Activated naive CD8-positive, alpha-beta T cell treated with anti-CD3 and anti-CD28 coated beads for 36 hours (primary cell): ENCODE results near the gene APOLD1. TPM values are rescaled to one million over a fixed set of nuclear protein-coding genes. Genes with fewer than 3 reads are reported as not detected.
A peak's percentile ranks its signal among the peaks of the same experiment; 100 is the strongest.
"Not testable (repeated sequence)": the region's sequence is repeated elsewhere in the genome, so short reads cannot be mapped to it uniquely, and the experiment has no call there.

Source experiments
- DNase-seq: peaks from one replicate; pipeline ENCODE4 v3.0.0; 2021
- H3K27ac Mint-ChIP-seq: one replicate; pipeline ENCODE4 v1.8.0; 2022; ENCODE audit warnings: mild to moderate bottlenecking, moderate library complexity, mixed read lengths
- H3K27me3 Mint-ChIP-seq: one replicate; pipeline ENCODE4 v1.8.0; 2022; ENCODE audit warnings: mild to moderate bottlenecking, mixed read lengths
- H3K36me3 Mint-ChIP-seq: one replicate; pipeline ENCODE4 v1.8.0; 2021; ENCODE audit warnings: mild to moderate bottlenecking, mixed read lengths
- H3K4me1 Mint-ChIP-seq: one replicate; pipeline ENCODE4 v1.8.0; 2021; ENCODE audit warnings: mixed read lengths
- H3K4me3 Mint-ChIP-seq: one replicate; pipeline ENCODE4 v1.8.0; 2022; ENCODE audit warnings: mild to moderate bottlenecking, moderate library complexity, mixed read lengths
- H3K9me3 Mint-ChIP-seq: one replicate; pipeline ENCODE4 v1.8.0; 2022; ENCODE audit warnings: mixed read lengths
- total RNA-seq, 2 experiments: library from RNA; stranded (reverse); gene quantifications; one replicate each; pipeline ENCODE4 v1.2.3, GENCODE V29; 2021

Gene APOLD1
- total RNA-seq, 2 experiments from 2014 or later, result 2.3 to 3.1 TPM

DNA sequence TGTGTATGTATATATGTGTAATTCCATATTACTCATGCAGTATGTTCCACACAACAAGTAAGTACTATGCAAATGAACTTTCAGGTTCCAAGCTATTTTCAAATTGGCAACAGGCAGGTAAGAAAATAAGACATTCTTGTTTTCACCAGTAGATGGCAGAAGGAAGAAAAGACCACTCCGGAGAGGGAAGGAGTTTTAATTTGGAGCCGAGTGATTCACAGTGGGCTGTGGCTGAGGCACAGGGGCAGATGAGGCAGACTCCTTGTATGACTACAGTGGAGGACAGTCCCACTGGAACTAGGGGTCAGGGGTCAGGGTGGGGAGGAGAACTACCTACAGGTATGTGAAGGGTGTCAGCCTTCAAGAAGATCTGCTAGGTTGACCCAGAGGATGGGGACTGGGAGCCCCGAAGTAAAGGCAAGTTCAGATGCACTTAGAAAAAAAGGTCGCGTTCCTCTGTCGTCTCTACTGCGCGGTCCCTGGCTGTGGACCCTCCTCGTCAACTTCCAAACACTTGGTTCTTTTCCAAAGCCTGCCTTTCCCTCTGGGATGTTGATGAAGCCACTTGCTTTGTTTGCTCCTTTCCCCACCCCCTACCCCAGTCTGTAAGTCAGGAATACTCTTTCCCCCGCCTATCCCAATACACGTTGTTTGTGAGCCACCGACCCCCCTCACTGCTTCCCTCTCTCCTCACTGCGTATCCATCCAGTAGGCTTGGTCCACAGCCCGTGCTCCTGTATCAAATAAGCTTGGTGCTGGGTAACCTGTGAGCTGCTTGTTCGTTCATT lies 51.8 kb downstream of the APOLD1 start:
- DNase-seq, result peak; percentile 33
- H3K36me3 Mint-ChIP-seq, result peaks cover 26% of the 10 kb centered on the region
- peaks cover 14% of the 10 kb centered on the region for H3K4me1 Mint-ChIP-seq
- H3K4me3 Mint-ChIP-seq, result no peak overlapping the region
- no peak overlapping the region for H3K27ac Mint-ChIP-seq
- H3K9me3 Mint-ChIP-seq, result no peaks in the 10 kb centered on the region
- H3K27me3 Mint-ChIP-seq, result no peaks in the 10 kb centered on the region

GRCh38 chr12:12837813-12838153 lies 52.3 kb downstream of the APOLD1 start:
- no peaks in the 10 kb centered on the region for H3K27me3 Mint-ChIP-seq
- peaks cover 14% of the 10 kb centered on the region for H3K4me1 Mint-ChIP-seq
- peaks cover 20% of the 10 kb centered on the region for H3K36me3 Mint-ChIP-seq
- no peak for DNase-seq
- no peak overlapping the region for H3K4me3 Mint-ChIP-seq
- no peak overlapping the region for H3K27ac Mint-ChIP-seq
- H3K9me3 Mint-ChIP-seq, result no peaks in the 10 kb centered on the region

DNA sequence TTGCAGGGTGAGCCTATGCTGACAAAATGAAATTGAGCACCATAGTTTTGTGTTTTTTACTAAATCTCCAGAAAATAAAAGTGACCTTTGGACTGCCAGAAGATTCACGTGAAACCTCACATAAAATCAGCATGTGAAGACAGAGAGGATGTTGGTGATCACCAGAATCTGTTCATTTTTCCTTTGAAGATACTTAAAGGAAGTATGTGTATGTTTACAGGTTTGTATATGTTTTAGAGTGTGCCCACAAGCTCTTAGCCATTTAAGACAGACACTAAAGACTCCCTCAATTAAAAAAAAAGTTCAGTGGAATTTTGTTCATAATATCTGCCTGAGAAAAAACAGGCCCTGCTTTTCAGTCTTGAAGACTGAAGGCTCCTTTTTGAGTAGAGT lies 53.5 kb downstream of the APOLD1 start:
- no peak for DNase-seq
- Mint-ChIP-seq H3K9me3 (no peaks in the 10 kb centered on the region), H3K4me3 (no peak overlapping the region), H3K27ac (no peak overlapping the region), H3K27me3 (no peaks in the 10 kb centered on the region), H3K4me1 (peaks cover 14% of the 10 kb centered on the region), H3K36me3 (peaks cover 11% of the 10 kb centered on the region)

- H3K4me1 Mint-ChIP-seq, result peaks cover 14% of the 10 kb centered on the region
Measured at GRCh38 chr12:12839439-12839838, 54.0 kb downstream of the APOLD1 start.

DNA sequence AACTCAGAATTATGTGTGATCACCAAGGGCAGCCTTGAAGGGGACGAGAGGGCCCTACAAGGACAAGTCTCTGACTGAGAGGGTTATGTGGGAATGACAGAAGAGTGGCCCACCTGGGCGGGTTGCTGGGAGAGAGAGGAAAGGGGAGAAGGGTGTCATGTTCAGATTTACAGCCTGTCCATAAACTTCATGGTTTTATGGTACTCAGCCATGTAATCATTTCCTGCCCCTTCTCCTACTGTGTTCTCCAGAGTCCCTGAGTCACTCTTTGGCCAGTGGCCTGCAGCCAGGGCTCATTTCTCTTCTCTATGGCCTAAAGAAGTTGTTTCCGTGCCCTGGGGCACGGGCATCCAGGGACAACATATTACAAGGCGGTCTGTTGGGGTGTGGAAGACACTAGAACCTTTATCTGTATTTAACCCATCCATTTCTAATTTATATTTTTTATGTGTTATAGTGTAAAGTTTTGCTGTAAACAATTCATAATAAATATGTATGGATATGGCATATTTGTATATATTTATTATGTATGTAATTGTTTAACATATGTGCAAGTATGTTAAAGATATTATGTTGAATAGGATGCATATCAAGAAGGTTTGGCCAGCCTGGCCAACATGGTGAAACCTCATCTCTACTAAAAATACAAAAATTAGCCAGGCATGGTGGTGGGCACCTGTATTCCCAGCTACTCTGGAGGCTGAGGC lies 54.6 kb downstream of the APOLD1 start:
- peaks cover 14% of the 10 kb centered on the region for H3K4me1 Mint-ChIP-seq
- H3K36me3 Mint-ChIP-seq, result peaks cover 11% of the 10 kb centered on the region
- H3K27ac Mint-ChIP-seq, result no peak overlapping the region
- no peak for DNase-seq
- H3K4me3 Mint-ChIP-seq, result no peak overlapping the region
- H3K27me3 Mint-ChIP-seq, result no peaks in the 10 kb centered on the region
- no peaks in the 10 kb centered on the region for H3K9me3 Mint-ChIP-seq

More at GRCh38 chr12:12839439-12839838, 54.0 kb downstream of the APOLD1 start:
- not testable (repeated sequence) for DNase-seq, H3K27me3 Mint-ChIP-seq, H3K27ac Mint-ChIP-seq, H3K9me3 Mint-ChIP-seq, H3K4me3 Mint-ChIP-seq
- peaks cover 11% of the 10 kb centered on the region for H3K36me3 Mint-ChIP-seq

DNA sequence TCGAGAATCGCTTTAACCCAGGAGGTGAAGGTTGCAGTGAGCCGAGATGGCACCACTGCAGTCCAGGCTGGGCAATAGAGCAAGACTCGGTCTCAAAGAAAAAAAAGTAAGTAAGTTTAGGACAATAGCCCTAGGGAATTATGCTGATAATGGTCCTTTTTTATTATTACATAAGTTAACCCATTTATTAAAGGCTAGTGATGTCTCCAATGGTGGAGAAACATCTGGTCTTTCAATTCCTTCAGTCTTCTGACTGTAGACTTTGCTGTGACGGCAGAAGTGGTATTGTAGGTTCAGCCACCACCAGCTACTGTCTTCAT lies 55.1 kb downstream of the APOLD1 start:
- Mint-ChIP-seq H3K36me3 (peaks cover 11% of the 10 kb centered on the region), H3K4me3 (no peak overlapping the region), H3K27ac (no peak overlapping the region), H3K4me1 (peaks cover 16% of the 10 kb centered on the region), H3K27me3 (no peaks in the 10 kb centered on the region), H3K9me3 (no peaks in the 10 kb centered on the region)
- DNase-seq, result no peak

Other genes starting within 250 kb of the APOLD1 start
- 10 to 100 TPM; 21.6 to 24.4 TPM for gene DUSP16, start 222.8 kb upstream of the APOLD1 start, total RNA-seq
- 10 to 100 TPM; 12.5 to 13.9 TPM for gene CREBL2, start 173.8 kb upstream of the APOLD1 start, total RNA-seq
- gene GPR19, start 89.5 kb upstream of the APOLD1 start, total RNA-seq, result 10 to 100 TPM; 10.3 to 11.3 TPM
- gene CDKN1B, start 68.3 kb upstream of the APOLD1 start, total RNA-seq, result 10 to 100 TPM; 26.0 to 26.1 TPM
- gene DDX47, start 27.7 kb downstream of the APOLD1 start, total RNA-seq, result 100 to 1,000 TPM in 1 of 2 experiments, 10 to 100 TPM in 1; 98.5 to 107 TPM
- gene GPRC5A, start 105.9 kb downstream of the APOLD1 start, total RNA-seq, result under 1 TPM; 0.27 to 0.34 TPM
- gene GPRC5D, start 166.5 kb downstream of the APOLD1 start, total RNA-seq, result not detected
- gene HEBP1, start 214.6 kb downstream of the APOLD1 start, total RNA-seq, result 10 to 100 TPM; 21.0 to 21.2 TPM